Neuronal stem cell (in vitro differentiated cells): ENCODE data around the gene MAGEA4.

Experiments
- DNase-seq: peaks from one replicate; pipeline ENCODE4 v3.0.0-alpha.2; 2013; ENCODE audit warnings: low spot score
- H2AFZ ChIP-seq: one replicate; pipeline ENCODE4 v1.6.1; 2013; ENCODE audit warnings: mild to moderate bottlenecking, low read length, inconsistent platforms
- H2AK5ac ChIP-seq: 2 replicates; pipeline ENCODE4 v1.6.1; 2013; ENCODE audit warnings: low read depth, mild to moderate bottlenecking, inconsistent platforms, low read length, moderate library complexity, mixed read lengths
- H2BK120ac ChIP-seq: 2 replicates; pipeline ENCODE4 v1.6.1; 2013; ENCODE audit warnings: low read depth, mild to moderate bottlenecking, inconsistent platforms, low read length, moderate library complexity, mixed read lengths
- H2BK12ac ChIP-seq: one replicate; pipeline ENCODE4 v1.6.1; 2013; ENCODE audit warnings: low read length, inconsistent platforms
- H2BK15ac ChIP-seq: 2 replicates; pipeline ENCODE4 v1.6.1; 2013; ENCODE audit warnings: mild to moderate bottlenecking, low read length, inconsistent platforms, mixed read lengths
- H2BK5ac ChIP-seq: one replicate; pipeline ENCODE4 v1.6.1; 2013; ENCODE audit warnings: inconsistent platforms, mild to moderate bottlenecking, low read length, moderate library complexity
- H3K14ac ChIP-seq: one replicate; pipeline ENCODE4 v1.6.1; 2013; ENCODE audit warnings: low read length, inconsistent platforms
- H3K18ac ChIP-seq: 2 replicates; pipeline ENCODE4 v1.6.1; 2013; ENCODE audit warnings: low read length, inconsistent platforms
- H3K23ac ChIP-seq: 2 replicates; pipeline ENCODE4 v1.6.1; 2013; ENCODE audit warnings: low read depth, mild to moderate bottlenecking, mixed read lengths, low read length, inconsistent platforms; ENCODE audit not compliant: poor library complexity
- H3K27ac ChIP-seq: replicated peaks from 3 replicates; pipeline ENCODE4 v1.5.1; 2013; ENCODE audit warnings: low read length, inconsistent platforms
- H3K27me3 ChIP-seq, 3 experiments: 2 replicates each; pipeline ENCODE4 v1.6.1; 2013; ENCODE audit warnings: low read length in 3 of 3, mild to moderate bottlenecking in 2 of 3, inconsistent platforms in 1 of 3, low read depth in 1 of 3, mixed read lengths in 1 of 3, moderate library complexity in 1 of 3; ENCODE audit not compliant: control insufficient read depth in 3 of 3, insufficient read depth in 3 of 3
- H3K36me3 ChIP-seq, 2 donors: replicated peaks in 1 of 2; 2 replicates each; pipeline ENCODE4 v1.6.1; 2013; ENCODE audit warnings: low read length in 2 of 2; ENCODE audit not compliant: control insufficient read depth in 2 of 2, insufficient read depth in 2 of 2
- H3K4ac ChIP-seq: 2 replicates; pipeline ENCODE4 v1.6.1; 2013; ENCODE audit warnings: inconsistent platforms, mild to moderate bottlenecking, low read length, moderate library complexity
- H3K4me1 ChIP-seq, 2 donors: 1 replicate in 1 of 2; 2 replicates in 1 of 2; pipeline ENCODE4 v1.6.1; 2013; ENCODE audit warnings: low read length in 2 of 2, low read depth in 1 of 2; ENCODE audit not compliant: control insufficient read depth in 2 of 2, insufficient read depth in 1 of 2
- H3K4me2 ChIP-seq: one replicate; pipeline ENCODE4 v1.6.1; 2013; ENCODE audit warnings: mild to moderate bottlenecking, low read length, inconsistent platforms; ENCODE audit not compliant: insufficient read depth, poor library complexity, severe bottlenecking
- H3K4me3 ChIP-seq, 2 donors: 2 replicates each; pipeline ENCODE4 v1.5.1; 2013; ENCODE audit warnings: low read length in 2 of 2, mild to moderate bottlenecking in 2 of 2, inconsistent platforms in 1 of 2, moderate library complexity in 1 of 2
- H3K79me1 ChIP-seq: one replicate; pipeline ENCODE4 v1.6.1; 2013; ENCODE audit warnings: low read depth, mild to moderate bottlenecking, inconsistent platforms, low read length, moderate library complexity
- H3K9ac ChIP-seq: one replicate; pipeline ENCODE4 v1.6.1; 2013; ENCODE audit warnings: mild to moderate bottlenecking, low read depth, low read length, inconsistent platforms; ENCODE audit not compliant: poor library complexity
- H3K9me3 ChIP-seq, 2 donors: replicated peaks in 1 of 2; 2 replicates each; pipeline versions ENCODE3 to v1.6.1; 2013; ENCODE audit warnings: low read length in 2 of 2, mild to moderate bottlenecking in 2 of 2, inconsistent platforms in 1 of 2, low read depth in 1 of 2, mixed read lengths in 1 of 2, moderate library complexity in 1 of 2; ENCODE audit not compliant: control insufficient read depth in 2 of 2, insufficient read depth in 1 of 2
- H4K8ac ChIP-seq: one replicate; pipeline ENCODE4 v1.6.1; 2013; ENCODE audit warnings: low read depth, mild to moderate bottlenecking, inconsistent platforms, low read length, moderate library complexity
- H4K91ac ChIP-seq: one replicate; pipeline ENCODE4 v1.6.1; 2013; ENCODE audit warnings: low read length, low read depth, mild to moderate bottlenecking, inconsistent platforms; ENCODE audit not compliant: poor library complexity
- WGBS, 2 donors: extraction: QIAGEN DNeasy Blood & Tissue Kit; methylation state at CpG; one replicate each; pipeline ENCODE4 v1.1.7; 2013; ENCODE audit warnings: missing lambda C conversion rate in 2 of 2, mixed read lengths in 1 of 2; ENCODE audit not compliant: insufficient read length in 2 of 2, insufficient replicate concordance in 1 of 2; ENCODE audit errors: extremely low coverage in 2 of 2; 5-methylcytosine and 5-hydroxymethylcytosine counted together

Gene MAGEA4

GRCh38 chrX:151889421-151889820, 23.3 kb upstream of the MAGEA4 start:
- DNase-seq: no peak
- no peaks in the 10 kb centered on the region for H3K27me3 ChIP-seq
- no peak overlapping the region for H3K27ac ChIP-seq
- H2BK12ac ChIP-seq: no peak overlapping the region
- H2BK120ac ChIP-seq: no peak overlapping the region
- H4K91ac ChIP-seq: no peak overlapping the region
- H3K4me2 ChIP-seq: no peak overlapping the region
- H3K18ac ChIP-seq: no peak overlapping the region
- no peaks in the 10 kb centered on the region for H3K4me1 ChIP-seq
- H3K36me3 ChIP-seq: no peaks in the 10 kb centered on the region
- H3K23ac ChIP-seq: no peak overlapping the region
- no peak overlapping the region for H2BK15ac ChIP-seq
- no peak overlapping the region for H2BK5ac ChIP-seq
- H2AK5ac ChIP-seq: no peak overlapping the region
- no peak overlapping the region for H3K4ac ChIP-seq
- WGBS, 2 donors: no CpG with 5 or more reads among the region's 2 CpGs
- no peak overlapping the region for H2AFZ ChIP-seq
- no peak overlapping the region for H3K9ac ChIP-seq
- no peak overlapping the region for H4K8ac ChIP-seq
- H3K9me3 ChIP-seq: no peaks in the 10 kb centered on the region
- no peak overlapping the region for H3K4me3 ChIP-seq
- H3K79me1 ChIP-seq: no peaks in the 10 kb centered on the region
- H3K14ac ChIP-seq: no peak overlapping the region

DNA sequence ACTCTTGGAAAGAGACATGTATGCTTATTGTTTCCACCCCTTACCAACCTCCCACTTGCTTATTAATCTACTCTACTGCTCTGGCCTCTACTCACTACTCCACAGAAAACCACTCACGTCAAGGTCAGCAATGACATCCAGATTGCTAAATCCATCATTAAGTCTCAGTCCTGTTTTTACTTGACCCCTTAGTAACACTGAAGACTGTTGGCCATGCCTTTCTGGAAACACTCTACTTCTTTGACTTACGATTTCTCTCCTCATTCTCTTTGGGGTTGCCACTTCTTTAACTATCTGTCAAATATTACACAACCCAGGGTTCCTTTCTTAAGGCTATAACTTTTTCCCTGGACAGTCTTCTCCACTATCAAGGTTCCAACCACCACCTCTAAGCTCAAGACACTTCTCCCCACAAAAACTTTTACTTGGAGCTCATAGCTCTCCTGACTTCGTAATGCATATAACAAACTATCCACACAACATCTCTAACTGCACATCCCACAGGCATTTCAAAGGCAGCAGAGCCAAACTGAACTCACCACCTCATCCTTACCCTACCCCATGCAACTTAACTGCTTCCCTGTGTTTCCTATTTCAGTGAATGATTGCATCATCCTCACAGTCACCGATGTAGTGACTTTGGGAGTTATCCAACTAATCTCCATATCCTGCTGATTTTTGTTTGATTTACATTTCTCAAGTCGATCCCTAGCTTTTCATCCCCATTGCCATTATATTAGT, 15.8 kb upstream of the MAGEA4 start:
- DNase-seq: no peak
- Histone ChIP-seq H2AK5ac (no peak overlapping the region), H3K27ac (no peak overlapping the region), H4K8ac (no peak overlapping the region), H3K14ac (no peak overlapping the region), H2BK15ac (no peak overlapping the region), H3K27me3 (peaks cover 0 to 3% (median 0%) of the 10 kb centered on the region in 3 experiments), H3K4me2 (no peak overlapping the region), H3K4me3 (no peak overlapping the region), H2BK5ac (no peak overlapping the region), H3K18ac (no peak overlapping the region), H3K9ac (no peak overlapping the region), H3K4ac (no peak overlapping the region), H2BK12ac (no peak overlapping the region), H3K36me3 (no peaks in the 10 kb centered on the region), H2AFZ (no peak overlapping the region), H3K4me1 (no peaks in the 10 kb centered on the region), H3K79me1 (no peaks in the 10 kb centered on the region), H4K91ac (no peak overlapping the region), H3K23ac (no peak overlapping the region), H2BK120ac (no peak overlapping the region), H3K9me3 (no peaks in the 10 kb centered on the region)
- WGBS, 2 donors: no CpG with 5 or more reads among the region's 5 CpGs

DNA sequence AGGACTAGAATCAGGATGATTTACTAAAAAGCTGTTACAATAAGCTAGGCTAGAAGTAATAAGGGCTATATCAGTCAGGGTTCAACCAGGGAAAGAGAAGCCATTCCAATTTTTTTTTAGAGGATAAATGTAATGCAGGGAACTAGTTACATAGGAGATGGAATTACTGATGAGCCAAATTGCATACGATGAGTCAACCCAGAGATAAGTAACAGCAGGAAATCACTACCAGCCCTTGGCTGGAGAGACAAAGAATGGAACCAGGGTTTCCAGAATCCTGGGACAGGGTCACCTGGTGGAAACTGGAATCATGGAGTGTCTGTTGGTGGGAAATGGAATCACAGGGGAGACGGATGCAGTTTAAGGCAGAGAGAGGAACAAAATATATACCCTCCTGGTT, 13.1 kb upstream of the MAGEA4 start:
- Histone ChIP-seq H2BK120ac (no peak overlapping the region), H4K91ac (no peak overlapping the region)

GRCh38 chrX:151901826-151902225, 10.9 kb upstream of the MAGEA4 start:
- no peak overlapping the region for H3K4me3 ChIP-seq
- no peak overlapping the region for H3K18ac ChIP-seq
- H3K4ac ChIP-seq: no peak overlapping the region
- H4K91ac ChIP-seq: no peak overlapping the region
- H2BK5ac ChIP-seq: no peak overlapping the region
- H3K36me3 ChIP-seq: no peaks in the 10 kb centered on the region
- no peak overlapping the region for H2AFZ ChIP-seq
- no peak overlapping the region for H2BK15ac ChIP-seq
- no peak overlapping the region for H3K27ac ChIP-seq
- no peaks in the 10 kb centered on the region for H3K27me3 ChIP-seq
- H3K4me1 ChIP-seq: no peaks in the 10 kb centered on the region
- no peak overlapping the region for H2AK5ac ChIP-seq
- no peak overlapping the region for H2BK120ac ChIP-seq
- H3K9me3 ChIP-seq: no peaks in the 10 kb centered on the region
- no peak overlapping the region for H2BK12ac ChIP-seq
- no peak overlapping the region for H4K8ac ChIP-seq
- no peaks in the 10 kb centered on the region for H3K79me1 ChIP-seq
- H3K14ac ChIP-seq: no peak overlapping the region
- DNase-seq: no peak
- H3K23ac ChIP-seq: no peak overlapping the region
- no CpG with 5 or more reads among the region's 1 CpG for WGBS, 2 donors
- H3K9ac ChIP-seq: no peak overlapping the region
- H3K4me2 ChIP-seq: no peak overlapping the region

More for the DNA sequence above, 13.1 kb upstream of the MAGEA4 start:
- Histone ChIP-seq H2BK15ac (no peak overlapping the region), H3K18ac (no peak overlapping the region), H3K27me3 (peaks cover 0 to 3% (median 0%) of the 10 kb centered on the region in 3 experiments), H2BK5ac (no peak overlapping the region), H2BK12ac (no peak overlapping the region), H2AFZ (no peak overlapping the region), H3K79me1 (no peaks in the 10 kb centered on the region), H2AK5ac (no peak overlapping the region), H4K8ac (no peak overlapping the region), H3K9me3 (no peaks in the 10 kb centered on the region), H3K27ac (no peak overlapping the region), H3K14ac (no peak overlapping the region), H3K4me1 (no peaks in the 10 kb centered on the region), H3K4me2 (no peak overlapping the region), H3K9ac (no peak overlapping the region), H3K36me3 (no peaks in the 10 kb centered on the region), H3K4me3 (no peak overlapping the region), H3K4ac (no peak overlapping the region), H3K23ac (no peak overlapping the region)
- DNase-seq: no peak
- no CpG with 5 or more reads among the region's 2 CpGs for WGBS, 2 donors
